SU-DHL-6 (cell line): ENCODE data around the gene ERP29.
"Not testable (repeated sequence)": the region's sequence is repeated elsewhere in the genome, so short reads cannot be mapped to it uniquely, and the experiment has no call there.

ENCODE experiments used
- H2AFZ ChIP-seq: fragments of 200-600 bp; sonication (generic); 2 replicates; pipeline ENCODE4 v1.6.1; 2014; ENCODE audit warnings: low read depth, mild to moderate bottlenecking, moderate library complexity, mixed read lengths, antibody characterized with exemption, low read length; ENCODE audit not compliant: severe bottlenecking
- H3F3A ChIP-seq: fragments of 200-600 bp; shearing (Covaris generic); 2 replicates; pipeline ENCODE4 v1.6.0; 2016; ENCODE audit warnings: antibody characterized with exemption, mild to moderate bottlenecking; ENCODE audit not compliant: insufficient read depth
- H3K27ac ChIP-seq: fragments of 200-600 bp; sonication (generic); 2 replicates; pipeline ENCODE4 v1.5.1; 2016; ENCODE audit warnings: low read depth, mild to moderate bottlenecking, low read length, moderate library complexity, mixed read lengths
- H3K27me3 ChIP-seq: fragments of 200-600 bp; sonication (generic), shearing (Covaris generic); 2 replicates; pipeline ENCODE4 v1.6.0; 2014; ENCODE audit warnings: mild to moderate bottlenecking, low read length
- H3K36me3 ChIP-seq: fragments of 200-600 bp; sonication (generic); 2 replicates; pipeline ENCODE4 v1.6.1; 2014; ENCODE audit warnings: mild to moderate bottlenecking, low read length, mixed read lengths
- H3K4me2 ChIP-seq: fragments of 300-600, 200-600 bp; shearing (Covaris generic), sonication (generic); 2 replicates; pipeline ENCODE4 v1.6.0; 2014; ENCODE audit warnings: low read length, low read depth, mild to moderate bottlenecking; ENCODE audit not compliant: poor library complexity, severe bottlenecking
- H3K4me3 ChIP-seq: fragments of 200-600 bp; sonication (generic); 2 replicates; pipeline ENCODE4 v1.5.1; 2014; ENCODE audit warnings: antibody characterized with exemption, low read length, mild to moderate bottlenecking, mixed read lengths; ENCODE audit not compliant: insufficient read depth, poor library complexity, severe bottlenecking
- H3K79me2 ChIP-seq: fragments of 200-600 bp; sonication (generic); 2 replicates; pipeline ENCODE4 v1.6.1; 2014; ENCODE audit warnings: mild to moderate bottlenecking, low read length, moderate library complexity; ENCODE audit not compliant: insufficient read depth
- H3K9ac ChIP-seq: fragments of 200-600 bp; sonication (generic); 2 replicates; pipeline ENCODE4 v1.7.0; 2014; ENCODE audit warnings: mild to moderate bottlenecking, low read length
- H3K9me2 ChIP-seq: fragments of 200-600 bp; sonication (generic); replicated peaks from 2 replicates; pipeline ENCODE4 v1.6.1; 2014; ENCODE audit warnings: low read length; ENCODE audit not compliant: insufficient read depth
- H3K9me3 ChIP-seq: fragments of 200-600 bp; sonication (generic); 2 replicates; pipeline ENCODE4 v1.6.1; 2014; ENCODE audit warnings: low read length, mixed read lengths; ENCODE audit not compliant: insufficient read depth
- H4K20me1 ChIP-seq: fragments of 200-600 bp; sonication (generic); 2 replicates; pipeline ENCODE4 v1.6.1; 2014; ENCODE audit warnings: low read depth, mild to moderate bottlenecking, antibody characterized with exemption, low read length, moderate library complexity, mixed read lengths
- CTCF ChIP-seq: fragments of 200-600 bp; sonication (generic); IDR thresholded peaks from one replicate; pipeline ENCODE4 v1.5.1; 2017; ENCODE audit warnings: antibody characterized with exemption, mild to moderate bottlenecking, low read length, moderate library complexity; ENCODE audit not compliant: insufficient read depth, poor library complexity, severe bottlenecking
- EZH2phosphoT487 ChIP-seq: fragments of 200-600 bp; sonication (generic), shearing (Covaris generic); conservative IDR thresholded peaks from 2 replicates; pipeline ENCODE4 v1.6.1; 2018; ENCODE audit warnings: mild to moderate bottlenecking, antibody characterized with exemption, low read length, moderate library complexity, mixed read lengths

ERP29 gene

DNA sequence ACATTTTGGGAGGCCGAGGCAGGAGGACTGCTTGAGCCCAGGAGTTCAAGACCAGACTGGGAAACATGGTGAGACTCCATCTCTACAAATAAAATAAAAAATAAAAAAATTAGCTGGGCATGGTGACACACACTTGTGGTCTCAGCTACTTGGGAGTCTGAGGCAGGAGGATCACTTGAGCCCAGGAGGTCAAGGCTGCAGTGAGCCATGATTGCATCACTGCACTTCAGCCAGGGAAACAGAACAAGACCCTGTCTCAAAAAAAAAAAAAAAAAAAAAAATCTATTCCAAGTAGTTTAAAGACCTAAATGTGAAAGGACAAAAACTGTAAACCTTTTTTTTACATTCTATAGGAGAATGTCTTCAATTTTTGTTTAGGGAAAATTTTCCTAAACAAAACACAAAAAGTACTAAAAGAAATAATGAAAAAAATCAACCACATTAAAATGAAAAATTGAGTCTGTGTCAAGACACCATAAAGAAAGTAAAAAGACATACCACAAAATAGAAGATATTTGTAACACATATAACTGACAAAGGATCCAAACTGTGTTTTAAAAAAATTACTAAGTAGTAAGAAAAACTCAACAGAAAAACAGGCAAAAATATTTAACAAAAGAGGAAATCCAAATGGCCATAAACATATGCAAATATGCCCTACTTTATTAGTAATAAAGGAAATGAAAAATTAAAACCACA lies 17.3 kb upstream of the ERP29 start:
- no peaks in the 10 kb centered on the region for H3K9me3 ChIP-seq
- peaks cover 15% of the 10 kb centered on the region; the same call in 1 of the 2 replicates for H3K36me3 ChIP-seq
- no peak overlapping the region for H3K9ac ChIP-seq
- H3K79me2 ChIP-seq, result no peaks in the 10 kb centered on the region
- H3K27me3 ChIP-seq, result no peaks in the 10 kb centered on the region
- H3K9me2 ChIP-seq, result no peaks in the 10 kb centered on the region
- TF ChIP-seq EZH2phosphoT487 (no peak), CTCF (no peak)
- H3K4me2 ChIP-seq, result peak overlapping the region; percentile 8
- H3K4me3 ChIP-seq, result no peak overlapping the region
- no peak overlapping the region for H2AFZ ChIP-seq
- 0 out of 2 replicates have a peak, but pooled peaks cover 4% of the 10 kb centered on the region for H3F3A ChIP-seq
- peaks cover 10% of the 10 kb centered on the region for H4K20me1 ChIP-seq
- no peak overlapping the region for H3K27ac ChIP-seq

GRCh38 chr12:111997300-111997699 lies 15.9 kb upstream of the ERP29 start:
- no peaks in the 10 kb centered on the region for H3K9me2 ChIP-seq
- H3F3A ChIP-seq, result 0 out of 2 replicates have a peak, but pooled peaks cover 4% of the 10 kb centered on the region
- no peak overlapping the region for H3K4me2 ChIP-seq
- TF ChIP-seq CTCF, result no peak
- no peak for TF ChIP-seq EZH2phosphoT487
- H2AFZ ChIP-seq, result no peak overlapping the region
- no peaks in the 10 kb centered on the region for H3K9me3 ChIP-seq
- no peak overlapping the region for H3K9ac ChIP-seq
- H3K4me3 ChIP-seq, result no peak overlapping the region
- H3K79me2 ChIP-seq, result no peaks in the 10 kb centered on the region
- H3K27ac ChIP-seq, result no peak overlapping the region
- H3K36me3 ChIP-seq, result peaks cover 15% of the 10 kb centered on the region; the same call in 1 of the 2 replicates
- no peaks in the 10 kb centered on the region for H3K27me3 ChIP-seq
- H4K20me1 ChIP-seq, result peaks cover 10% of the 10 kb centered on the region

DNA sequence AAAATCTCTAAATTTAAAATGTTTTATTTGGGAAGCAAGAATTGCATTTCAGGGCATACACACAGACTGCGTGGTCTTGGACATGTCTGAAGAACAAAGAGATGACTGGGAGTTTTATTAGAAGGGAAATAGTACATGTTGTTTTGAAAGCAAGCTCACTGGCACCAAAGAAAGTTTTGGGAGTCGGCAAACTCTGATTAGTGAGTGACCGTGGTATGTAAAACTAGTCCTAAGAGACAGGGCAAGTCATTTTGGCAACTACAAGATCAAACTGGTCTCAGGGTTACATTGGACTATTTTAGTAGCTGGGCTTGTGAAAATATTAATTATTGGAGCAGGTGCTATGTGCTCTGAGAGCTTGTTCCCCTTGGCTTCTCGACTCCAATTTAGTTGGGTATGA lies 15.2 kb upstream of the ERP29 start:
- TF ChIP-seq EZH2phosphoT487 (no peak), CTCF (no peak)
- H3K4me3 ChIP-seq, result no peak overlapping the region
- no peak overlapping the region for H3K27ac ChIP-seq
- no peak overlapping the region for H2AFZ ChIP-seq
- H3K4me2 ChIP-seq, result no peak overlapping the region
- peaks cover 18% of the 10 kb centered on the region; the same call in 1 of the 2 replicates for H3K36me3 ChIP-seq
- H3F3A ChIP-seq, result 0 out of 2 replicates have a peak, but pooled peaks cover 4% of the 10 kb centered on the region
- no peaks in the 10 kb centered on the region for H3K27me3 ChIP-seq
- H4K20me1 ChIP-seq, result peaks cover 10% of the 10 kb centered on the region
- H3K79me2 ChIP-seq, result no peaks in the 10 kb centered on the region
- no peak overlapping the region for H3K9ac ChIP-seq
- H3K9me3 ChIP-seq, result no peaks in the 10 kb centered on the region
- H3K9me2 ChIP-seq, result no peaks in the 10 kb centered on the region

- H2AFZ ChIP-seq, H3K9ac ChIP-seq, H3K4me3 ChIP-seq, H4K20me1 ChIP-seq, H3F3A ChIP-seq, H3K27me3 ChIP-seq, H3K79me2 ChIP-seq, H3K4me2 ChIP-seq, H3K27ac ChIP-seq, H3K9me2 ChIP-seq, H3K9me3 ChIP-seq: not testable (repeated sequence)
- H3K36me3 ChIP-seq, result peaks cover 15% of the 10 kb centered on the region; the same call in 1 of the 2 replicates
Observed at GRCh38 chr12:111999129-111999528, 14.1 kb upstream of the ERP29 start.
